KOPT-K1 (cell line): ENCODE measurements around the gene SAMD10.

Source experiments
- H3K27ac ChIP-seq: fragments of 200-600 bp; sonication (generic); 2 replicates; pipeline ENCODE4 v1.5.1; 2016; ENCODE audit warnings: antibody characterized with exemption, mild to moderate bottlenecking, low read depth, low read length; ENCODE audit not compliant: poor library complexity, severe bottlenecking
- H3K36me3 ChIP-seq: fragments of 200-600 bp; sonication (generic); 2 replicates; pipeline ENCODE4 v1.5.1; 2017; ENCODE audit warnings: antibody characterized with exemption, mild to moderate bottlenecking, low read length, moderate library complexity; ENCODE audit not compliant: insufficient read depth
- H3K9me3 ChIP-seq: fragments of 200-600 bp; sonication (generic); 2 replicates; pipeline ENCODE4 v1.5.1; 2017; ENCODE audit warnings: antibody characterized with exemption, low read length, mild to moderate bottlenecking; ENCODE audit not compliant: insufficient read depth, poor library complexity, severe bottlenecking

The SAMD10 gene

DNA sequence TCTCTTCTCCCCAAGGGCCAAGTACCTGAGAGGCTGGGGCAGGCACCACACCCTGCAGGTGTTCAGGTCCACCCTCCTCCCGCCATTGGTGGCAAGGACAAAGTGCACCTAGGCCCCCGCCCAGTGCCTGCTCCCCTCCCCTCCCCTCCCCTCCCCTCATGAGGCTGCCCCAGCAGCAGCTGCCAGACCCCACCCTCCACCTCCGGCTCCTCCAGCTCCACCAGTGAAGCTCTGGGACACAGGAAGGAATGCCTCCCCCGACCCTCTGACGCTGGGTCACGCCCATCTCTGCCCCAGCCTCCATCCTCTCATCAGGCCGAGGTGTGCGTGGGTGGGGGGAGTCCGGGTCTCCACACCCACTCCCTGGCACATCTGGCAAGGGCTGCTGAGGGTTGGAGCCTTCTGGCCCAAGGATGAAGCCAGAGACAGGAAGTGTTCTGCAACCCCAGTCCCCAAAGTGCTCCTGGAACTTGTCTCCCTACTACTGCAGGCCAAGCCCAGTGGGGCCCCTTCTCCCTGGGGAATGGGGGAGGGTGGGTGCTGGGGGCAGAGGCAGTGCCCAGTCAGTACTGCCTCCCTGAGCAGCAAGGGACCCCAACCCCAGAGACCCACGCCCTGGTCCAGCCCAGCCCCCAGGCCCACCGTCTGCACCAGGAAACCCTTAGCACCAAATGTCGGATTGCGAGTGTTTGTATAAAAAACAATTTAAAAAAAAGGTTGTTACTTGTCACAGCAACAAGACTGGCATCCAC lies 21.6 kb downstream of the SAMD10 start:
- H3K9me3 ChIP-seq: no peaks in the 10 kb centered on the region
- H3K36me3 ChIP-seq: peaks cover 39% of the 10 kb centered on the region
- H3K27ac ChIP-seq: no peak overlapping the region

DNA sequence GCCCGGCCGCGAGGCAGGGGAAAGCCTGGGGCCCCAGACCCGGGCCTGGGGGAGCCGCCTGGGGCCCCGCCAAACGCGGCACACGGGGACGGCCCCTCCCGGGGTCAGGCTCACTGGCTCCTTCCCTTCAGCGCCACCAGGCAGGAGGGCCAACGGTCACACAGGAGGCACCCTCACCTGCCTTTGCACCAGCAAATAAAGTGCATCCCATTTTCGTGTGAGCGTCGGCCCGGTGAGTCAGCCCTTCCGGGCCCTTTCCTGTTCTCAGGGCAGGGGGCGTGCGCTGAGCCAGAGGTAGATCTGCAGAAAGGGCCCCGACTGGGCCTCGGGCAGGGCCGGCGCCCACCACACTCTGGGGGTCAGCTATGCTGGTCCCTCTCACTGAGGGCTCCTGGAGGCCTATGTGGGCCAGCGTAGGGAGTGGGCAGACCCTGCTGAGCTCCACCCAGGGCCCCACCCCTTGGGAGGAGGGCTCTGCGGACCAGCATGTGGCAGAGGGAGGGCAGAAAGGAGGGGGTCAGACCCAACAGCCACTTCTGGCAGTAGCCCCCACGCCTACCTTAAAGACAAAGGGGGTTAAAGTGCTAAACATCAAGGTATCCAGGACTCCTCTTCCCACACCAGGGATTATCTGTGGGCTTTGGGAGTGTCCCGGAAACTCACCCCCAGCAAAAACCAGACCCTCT lies 22.3 kb downstream of the SAMD10 start:
- H3K36me3 ChIP-seq: peaks cover 38% of the 10 kb centered on the region
- no peaks in the 10 kb centered on the region for H3K9me3 ChIP-seq
- H3K27ac ChIP-seq: no peak overlapping the region

DNA sequence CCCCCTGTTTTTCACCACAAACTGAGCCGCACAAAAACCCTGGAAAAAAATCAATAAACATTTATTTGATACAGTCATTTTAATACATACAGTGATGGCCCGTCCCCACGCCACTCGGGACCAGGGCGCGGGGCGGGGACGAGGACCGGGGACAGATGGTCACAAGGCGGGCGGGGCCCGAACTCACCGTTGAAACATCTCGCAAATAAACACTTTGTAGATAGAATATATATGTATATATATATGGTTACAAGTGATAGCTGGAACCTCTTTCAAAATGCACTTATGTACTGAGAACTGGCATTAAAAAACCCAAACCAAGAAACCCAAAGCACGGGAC lies 22.8 kb downstream of the SAMD10 start:
- Histone ChIP-seq H3K27ac (no peak overlapping the region), H3K36me3 (peaks cover 35% of the 10 kb centered on the region), H3K9me3 (no peaks in the 10 kb centered on the region)

DNA sequence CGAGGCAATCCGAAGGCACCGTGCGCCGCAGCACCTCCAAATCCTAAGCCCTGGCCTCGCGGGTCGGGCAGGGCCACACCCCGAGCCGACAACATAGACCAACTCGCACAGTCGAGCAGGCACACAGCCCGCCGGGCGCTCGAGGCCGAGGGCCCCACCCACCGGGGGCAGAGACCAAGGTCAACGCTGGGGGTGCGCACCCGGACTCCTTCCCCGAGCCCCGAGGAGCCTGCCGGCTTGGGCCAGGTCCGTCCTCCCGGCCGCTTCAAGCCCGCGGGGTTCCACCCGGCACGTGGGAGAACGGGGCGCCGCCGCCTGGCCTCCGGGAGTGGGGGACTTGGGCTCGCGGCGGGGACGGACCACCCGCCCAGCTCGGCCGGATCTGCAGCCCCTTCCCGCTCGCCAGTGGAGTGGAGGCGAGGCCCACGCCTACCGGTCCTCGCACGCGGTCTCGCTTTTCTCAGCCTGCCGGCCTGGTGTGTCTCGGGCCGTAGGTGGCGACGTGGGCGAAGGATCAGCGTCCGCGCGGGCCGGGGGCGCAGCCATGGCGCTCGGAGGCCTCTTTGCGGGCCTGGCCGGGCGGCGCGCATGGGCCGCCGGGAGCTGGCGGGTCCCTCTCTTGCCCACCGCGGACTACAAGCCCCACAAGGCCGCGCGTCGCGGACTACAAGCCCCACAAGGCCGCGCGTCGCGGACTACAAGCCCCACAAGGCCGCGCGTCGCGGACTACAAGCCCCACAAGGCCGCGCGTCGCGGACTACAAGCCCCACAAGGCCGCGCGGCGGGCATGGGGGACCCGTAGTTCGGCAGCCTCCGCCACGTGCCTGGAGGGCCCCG lies 23.4 kb downstream of the SAMD10 start, which contains the start of gene UCKL1:
Gene UCKL1 (minus strand): TSS at position 590 of the 837 bp plus-strand sequence. CDS start 44 bp downstream, at position 546.
- H3K27ac ChIP-seq: peak within 1 kb of the TSS; percentile 96
- no peaks in the 10 kb centered on the region for H3K9me3 ChIP-seq
- H3K36me3 ChIP-seq: peaks cover 29% of the 10 kb centered on the region

DNA sequence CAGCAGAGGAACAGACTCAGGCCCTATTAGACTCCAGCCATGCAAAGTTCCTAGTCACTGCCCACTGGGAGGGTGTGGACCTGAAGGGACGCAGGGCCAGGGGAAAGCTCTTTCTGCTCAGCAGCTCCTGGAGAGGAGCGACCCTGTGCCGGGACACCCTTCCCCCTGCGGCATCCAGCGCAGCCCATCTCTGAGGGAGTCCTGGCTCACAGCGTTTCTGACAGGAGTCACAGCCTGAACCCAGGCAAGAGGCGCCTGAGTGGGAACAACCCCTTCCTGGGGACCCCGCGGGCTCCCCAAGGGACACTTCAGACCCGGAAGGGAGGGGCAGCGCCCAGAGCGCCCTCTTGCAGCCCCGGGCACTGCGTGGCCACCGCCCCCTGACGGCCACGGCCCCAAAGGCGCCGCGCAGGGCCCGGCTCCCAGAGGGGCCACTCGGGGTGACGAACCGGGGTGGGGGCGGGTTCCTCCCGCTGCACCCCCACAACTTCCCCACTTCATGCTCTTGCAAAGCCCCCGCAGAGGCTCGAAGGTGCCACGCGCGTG lies 24.1 kb downstream of the SAMD10 start:
- H3K27ac ChIP-seq: peak overlapping the region; percentile 96
- H3K9me3 ChIP-seq: no peaks in the 10 kb centered on the region
- H3K36me3 ChIP-seq: peaks cover 27% of the 10 kb centered on the region

DNA sequence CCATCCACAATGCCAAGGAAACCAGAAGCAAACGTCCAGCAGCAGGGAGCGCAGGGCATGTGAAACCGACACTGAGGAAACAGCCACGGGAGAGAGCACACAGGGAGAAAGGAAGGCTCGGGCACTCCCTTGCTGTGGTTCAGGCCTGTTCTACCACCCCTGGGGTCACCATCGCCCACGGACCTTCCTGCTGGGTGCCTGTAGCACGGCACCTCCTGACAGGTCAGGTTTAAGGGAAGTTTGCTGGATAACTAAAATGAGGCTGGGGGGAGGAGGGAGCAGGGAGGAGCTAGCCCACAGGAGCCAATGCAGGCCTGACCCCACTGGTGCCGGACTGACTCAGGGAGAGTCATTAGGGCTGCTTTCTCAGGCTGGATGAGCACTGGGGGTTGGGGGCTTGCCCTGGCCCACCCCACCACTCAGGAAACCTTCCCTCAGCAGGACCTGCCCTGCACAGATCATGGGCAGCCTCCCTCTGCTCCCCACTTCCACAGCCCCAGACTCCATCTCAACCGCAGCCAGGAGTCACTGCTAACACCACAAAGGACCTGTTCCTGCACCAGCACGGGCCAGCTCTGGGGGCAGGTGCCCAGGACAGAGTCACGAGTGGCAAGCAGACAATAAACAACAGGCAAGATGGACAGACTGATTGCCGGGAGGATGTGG lies 25.5 kb downstream of the SAMD10 start:
- Histone ChIP-seq H3K9me3 (no peaks in the 10 kb centered on the region), H3K27ac (no peak overlapping the region), H3K36me3 (peaks cover 14% of the 10 kb centered on the region; the same call in 1 of the 2 replicates)

DNA sequence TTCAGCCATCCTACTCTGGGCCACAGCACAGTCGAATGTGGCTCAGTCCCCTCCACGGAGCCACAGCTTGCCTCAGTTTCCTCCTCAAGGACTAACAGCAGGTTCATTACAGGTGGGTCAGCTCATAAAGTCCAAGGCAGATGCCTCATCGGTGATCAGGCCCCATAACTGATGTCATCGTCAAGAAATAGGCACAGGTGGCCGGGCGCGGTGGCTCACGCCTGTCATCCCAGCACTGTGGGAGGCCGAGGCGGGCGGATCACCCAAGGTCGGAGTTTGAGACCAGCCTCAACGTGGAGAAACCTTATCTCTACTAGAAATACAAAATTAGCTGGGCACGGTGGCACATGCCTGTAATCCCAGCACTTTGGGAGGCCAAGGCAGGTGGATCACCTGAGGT lies 26.7 kb downstream of the SAMD10 start:
- no peaks in the 10 kb centered on the region for H3K9me3 ChIP-seq
- H3K36me3 ChIP-seq: peaks cover 9% of the 10 kb centered on the region; the same call in 1 of the 2 replicates
- no peak overlapping the region for H3K27ac ChIP-seq

DNA sequence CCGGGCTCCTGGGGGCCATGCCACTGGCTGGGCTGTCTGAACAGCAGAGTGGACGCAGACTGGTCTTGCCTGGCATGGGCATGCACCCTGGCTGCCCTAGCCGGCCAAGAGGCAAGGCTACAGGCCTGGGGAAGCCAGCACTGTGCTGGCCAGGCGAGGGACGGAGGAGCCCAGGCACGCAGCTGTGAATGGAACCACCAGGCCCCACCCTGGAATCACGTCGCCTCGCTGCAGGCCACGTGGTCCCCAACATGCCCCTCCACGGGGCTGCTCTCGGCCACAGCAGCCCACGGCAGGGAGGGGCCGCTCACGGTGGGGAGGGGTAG lies 27.3 kb downstream of the SAMD10 start:
- H3K9me3 ChIP-seq: no peaks in the 10 kb centered on the region
- no peak overlapping the region for H3K27ac ChIP-seq
- peaks cover 9% of the 10 kb centered on the region; the same call in 1 of the 2 replicates for H3K36me3 ChIP-seq

DNA sequence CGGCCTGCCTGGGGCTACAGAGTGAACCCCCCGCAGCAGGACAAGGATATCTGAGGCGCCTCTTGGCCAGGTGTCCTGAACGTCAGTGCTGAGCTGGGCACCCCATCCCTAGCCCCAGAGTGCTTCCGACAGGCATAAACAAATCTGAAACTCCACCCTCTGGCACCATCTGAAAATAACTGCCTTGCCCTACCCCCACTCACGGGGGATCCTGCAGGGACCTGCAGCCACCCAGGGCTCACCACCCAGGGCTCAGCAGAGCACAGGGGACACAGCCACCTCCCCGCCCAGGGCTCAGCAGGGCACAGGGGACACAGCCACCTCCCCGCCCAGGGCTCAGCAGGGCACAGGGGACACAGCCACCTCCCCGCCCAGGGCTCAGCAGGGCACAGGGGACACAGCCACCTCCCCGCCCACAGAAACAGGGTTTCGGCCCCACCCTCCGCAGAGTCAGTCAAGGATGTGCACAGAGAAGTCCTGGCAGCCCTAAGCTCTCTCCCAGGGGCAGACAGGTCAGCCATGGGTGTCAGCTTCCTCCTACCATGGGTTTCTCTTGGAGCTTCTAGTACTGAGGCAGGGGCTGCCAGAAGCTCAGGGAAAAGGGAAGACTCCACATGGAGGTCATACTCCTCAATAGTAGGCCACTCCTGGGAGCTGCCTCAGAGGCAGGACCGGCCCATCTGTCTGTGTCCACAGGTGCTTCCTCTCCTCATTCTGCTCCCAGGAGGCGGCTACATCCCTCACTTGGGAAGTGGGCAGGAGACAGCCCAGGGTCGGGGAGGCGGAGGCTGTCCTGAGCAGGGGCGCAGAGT lies 27.8 kb downstream of the SAMD10 start:
- peaks cover 9% of the 10 kb centered on the region; the same call in 1 of the 2 replicates for H3K36me3 ChIP-seq

DNA sequence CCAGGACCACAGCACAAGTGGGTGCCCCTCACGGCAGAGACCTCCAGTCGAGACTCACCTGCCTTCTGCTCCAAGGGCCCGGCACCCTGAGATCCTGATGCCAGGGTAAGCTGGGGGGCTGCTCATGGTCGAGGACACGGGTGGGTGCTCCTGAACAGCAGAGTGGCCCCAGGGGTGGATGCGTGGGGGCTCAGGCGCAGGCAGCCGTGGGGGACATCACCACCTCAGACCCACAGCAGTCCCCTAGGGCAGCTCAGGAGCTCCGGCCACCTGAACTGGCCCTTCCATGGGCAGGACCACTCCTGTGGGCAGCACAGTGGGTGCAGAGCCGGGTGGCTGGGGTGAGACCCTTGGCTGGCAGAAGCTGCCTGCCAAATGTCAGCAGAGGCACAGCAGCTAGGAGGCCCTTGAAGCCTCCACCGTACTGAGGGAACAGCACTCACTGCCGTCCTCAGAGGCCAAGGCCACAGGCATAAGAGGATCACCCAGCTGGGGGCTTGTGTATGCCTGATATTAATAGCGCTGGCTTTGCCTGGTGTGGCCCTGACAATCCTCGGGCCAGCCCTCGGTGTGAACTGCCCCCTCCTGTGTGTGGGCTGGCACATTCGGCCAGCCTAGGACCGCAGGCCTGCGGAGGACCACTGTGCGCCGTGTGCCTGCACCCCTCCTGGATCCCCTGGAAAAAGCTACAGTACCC lies 28.6 kb downstream of the SAMD10 start:
- peaks cover 13% of the 10 kb centered on the region for H3K36me3 ChIP-seq
- H3K27ac ChIP-seq: no peak overlapping the region
- no peaks in the 10 kb centered on the region for H3K9me3 ChIP-seq

More for the DNA sequence above, 27.8 kb downstream of the SAMD10 start:
- Histone ChIP-seq H3K9me3 (no peaks in the 10 kb centered on the region), H3K27ac (no peak overlapping the region)

DNA sequence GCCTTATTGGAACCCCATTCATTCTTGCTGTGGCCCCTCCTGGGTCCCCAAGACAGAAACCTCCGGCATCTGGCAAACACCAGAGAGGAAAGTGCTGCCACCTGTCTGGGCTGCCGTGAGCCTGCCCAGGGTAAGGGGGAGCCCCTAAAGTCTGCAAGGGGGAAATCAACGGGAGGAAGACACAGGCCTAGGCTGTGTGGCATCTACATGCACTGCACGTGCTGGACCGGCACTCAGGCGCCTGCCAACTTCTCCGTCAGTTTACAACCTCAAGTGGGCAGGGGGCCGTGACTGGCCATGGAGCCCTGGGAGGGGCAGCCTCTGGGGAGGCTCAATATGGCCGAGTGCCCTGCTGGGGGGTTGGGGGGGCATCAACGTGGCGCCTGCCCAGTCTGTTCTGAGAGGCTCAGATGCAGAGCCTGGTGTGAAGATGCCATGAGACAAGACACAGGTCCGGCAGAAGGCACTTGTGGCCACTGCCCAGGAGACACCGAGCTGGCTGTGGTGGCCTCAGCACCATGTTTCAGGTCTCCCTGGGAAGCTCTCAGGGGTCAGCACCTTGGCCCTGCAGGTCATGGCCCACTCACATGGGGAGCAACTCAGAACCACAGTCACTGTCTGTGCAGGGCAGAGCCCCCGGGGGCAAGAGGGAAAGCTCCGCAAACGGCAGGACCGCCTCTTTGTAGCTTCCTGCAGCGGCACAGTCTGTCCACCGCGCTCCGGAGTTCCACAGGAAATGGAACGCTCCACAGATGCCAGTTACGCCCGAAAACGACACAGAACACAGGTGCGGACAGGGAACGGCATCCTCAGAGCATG lies 31.6 kb downstream of the SAMD10 start:
- Histone ChIP-seq H3K27ac (no peak overlapping the region), H3K36me3 (peaks cover 43% of the 10 kb centered on the region), H3K9me3 (no peaks in the 10 kb centered on the region)

DNA sequence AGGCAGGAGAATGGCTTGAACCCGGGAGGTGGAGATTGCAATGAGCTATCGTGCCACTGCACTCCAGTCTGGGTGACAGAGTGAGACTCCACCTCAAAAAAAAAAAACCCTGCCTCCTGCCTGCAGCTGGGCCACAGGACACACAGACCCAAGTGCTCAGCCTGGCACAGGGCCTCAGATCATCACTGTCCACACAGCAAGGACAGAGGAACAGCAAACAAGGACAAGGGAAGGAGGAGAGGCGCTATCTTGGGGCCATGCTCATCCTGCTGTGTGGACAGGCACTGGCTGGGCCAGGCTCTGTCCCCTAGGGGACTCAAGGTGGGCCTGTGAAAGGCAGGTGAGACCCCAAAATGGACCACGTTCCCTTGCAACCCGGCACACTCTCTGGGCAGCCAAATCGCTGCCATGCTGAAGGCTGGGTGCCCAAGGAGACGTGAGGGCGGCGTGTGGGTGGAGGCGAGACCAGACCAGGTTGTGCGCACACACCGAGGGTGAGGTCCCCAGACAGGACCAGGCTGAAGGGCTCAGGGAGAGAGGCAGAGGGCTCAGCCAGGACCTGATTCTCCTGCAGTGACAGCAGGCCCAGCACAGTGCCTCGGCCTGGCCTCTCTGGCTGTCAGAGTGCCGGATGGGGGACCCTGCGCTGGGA lies 32.3 kb downstream of the SAMD10 start:
- no peaks in the 10 kb centered on the region for H3K9me3 ChIP-seq
- H3K27ac ChIP-seq: no peak overlapping the region
- H3K36me3 ChIP-seq: peaks cover 42% of the 10 kb centered on the region
